Vagina (tissue), 2 donors: Measurements from ENCODE around the gene BSG.

Source experiments
- CTCF ChIP-seq, 3 experiments: fragments of 450-650 bp in 2 of 3; fragments of 200-600 bp in 1 of 3; sonication (generic) in 1 of 3; IDR thresholded peaks; one replicate each; pipeline ENCODE4 v1.5.1; 2017 to 2019; ENCODE audit warnings: antibody characterized with exemption in 3 of 3, mild to moderate bottlenecking in 2 of 3, moderate library complexity in 2 of 3
- POLR2A ChIP-seq, 2 donors: fragments of 450-650 bp; IDR thresholded peaks; one replicate each; pipeline ENCODE4 v1.6.1; 2017; ENCODE audit warnings: antibody characterized with exemption in 2 of 2, mild to moderate bottlenecking in 2 of 2, moderate library complexity in 2 of 2
- POLR2AphosphoS5 ChIP-seq, 2 donors: sonication (generic); formaldehyde crosslinking; IDR thresholded peaks; one replicate each; pipeline ENCODE4 v1.9.0; 2017; ENCODE audit warnings: antibody characterized with exemption in 2 of 2, mild to moderate bottlenecking in 2 of 2, low read depth in 1 of 2; ENCODE audit not compliant: insufficient read depth in 1 of 2

- TF ChIP-seq CTCF (IDR thresholded peaks at IDR 0.05) (no peak), POLR2AphosphoS5 (IDR thresholded peaks at IDR 0.05; ENCODE audit: insufficient read depth in 1 of 2, low read depth in 1 of 2) (no peak), POLR2A (IDR thresholded peaks at IDR 0.05) (no peak)
Observed at GRCh38 chr19:539429-540030, 32.9 kb upstream of the BSG start.
